Upper lobe of right lung (tissue), 1 donor: ENCODE measurements around the gene RASGEF1C. TPM values are rescaled to one million over a fixed set of nuclear protein-coding genes. Genes with fewer than 3 reads are reported as not detected.

Experiments used
- ATAC-seq: fragments of 200-7000 bp; cut with Tn5 transposase; one replicate; pipeline ENCODE4 v1.9.1; 2020; ENCODE audit warnings: mild to moderate bottlenecking, moderate library complexity
- DNase-seq: peaks from one replicate; pipeline ENCODE4 v3.0.0-alpha.2; 2020
- H3K27ac ChIP-seq: fragments of 200-600 bp; one replicate; pipeline ENCODE4 v1.8.0; 2022
- H3K27me3 ChIP-seq: fragments of 200-600 bp; one replicate; pipeline ENCODE4 v1.8.0; 2022; ENCODE audit warnings: mild to moderate bottlenecking
- H3K36me3 ChIP-seq: fragments of 200-600 bp; one replicate; pipeline ENCODE4 v1.8.0; 2022
- H3K4me1 ChIP-seq: fragments of 200-600 bp; one replicate; pipeline ENCODE4 v1.8.0; 2022
- H3K4me3 ChIP-seq: fragments of 200-600 bp; one replicate; pipeline ENCODE4 v1.8.0; 2022; ENCODE audit warnings: mild to moderate bottlenecking
- H3K9me3 ChIP-seq: fragments of 200-600 bp; one replicate; pipeline ENCODE4 v1.8.0; 2022
- intact Hi-C: fragments of 100-400 bp; cut with DNase I; formaldehyde crosslinking; loops from one replicate; pipeline ENCODE4 v1.11.0; 2022
- total RNA-seq: library from RNA; stranded (reverse); fragmentation: NEBNext Ultra II Directional; extraction: Animal tissue kit (Norgen Biotek cat#: 25700); gene quantifications from one replicate; pipeline ENCODE4 v1.2.1, GENCODE V29; 2021
- TF ChIP-seq, protein P1 (sequence below): fragments of 200-600 bp; IDR thresholded peaks from one replicate; pipeline ENCODE4 v1.8.0; 2022; ENCODE audit warnings: antibody characterized with exemption
- donor health status: DM: no; HTN: yes; CAD: no; lungs with severe emphysema.

Gene RASGEF1C
- total RNA-seq, 1 donor from 2014 or later, result not detected

DNA sequence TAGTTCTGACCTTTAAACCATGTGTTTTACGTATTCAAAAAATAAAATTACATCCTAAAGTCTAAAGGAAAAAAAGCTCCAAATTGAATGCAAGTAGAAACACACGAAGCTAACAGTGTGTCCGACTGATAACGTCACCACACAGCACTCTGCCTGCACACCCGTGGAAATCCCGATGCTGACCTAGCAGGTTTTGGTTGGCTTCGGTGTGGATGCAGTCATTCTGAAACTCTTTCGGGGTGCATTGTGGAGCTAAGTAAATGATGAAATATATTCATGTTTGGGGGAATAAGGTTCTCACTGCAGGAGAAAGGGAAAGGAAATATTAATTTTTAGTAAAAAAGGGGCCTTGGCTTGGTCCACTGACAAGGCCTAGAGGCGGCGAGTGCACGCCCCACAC is 2.0 kb downstream of the RASGEF1C start:
- no peak for ATAC-seq
- H3K36me3 ChIP-seq, result no peaks in the 10 kb centered on the region
- intact Hi-C loops, result no loop called here
- H3K27me3 ChIP-seq, result peaks cover 31% of the 10 kb centered on the region
- TF ChIP-seq, protein P1, sequence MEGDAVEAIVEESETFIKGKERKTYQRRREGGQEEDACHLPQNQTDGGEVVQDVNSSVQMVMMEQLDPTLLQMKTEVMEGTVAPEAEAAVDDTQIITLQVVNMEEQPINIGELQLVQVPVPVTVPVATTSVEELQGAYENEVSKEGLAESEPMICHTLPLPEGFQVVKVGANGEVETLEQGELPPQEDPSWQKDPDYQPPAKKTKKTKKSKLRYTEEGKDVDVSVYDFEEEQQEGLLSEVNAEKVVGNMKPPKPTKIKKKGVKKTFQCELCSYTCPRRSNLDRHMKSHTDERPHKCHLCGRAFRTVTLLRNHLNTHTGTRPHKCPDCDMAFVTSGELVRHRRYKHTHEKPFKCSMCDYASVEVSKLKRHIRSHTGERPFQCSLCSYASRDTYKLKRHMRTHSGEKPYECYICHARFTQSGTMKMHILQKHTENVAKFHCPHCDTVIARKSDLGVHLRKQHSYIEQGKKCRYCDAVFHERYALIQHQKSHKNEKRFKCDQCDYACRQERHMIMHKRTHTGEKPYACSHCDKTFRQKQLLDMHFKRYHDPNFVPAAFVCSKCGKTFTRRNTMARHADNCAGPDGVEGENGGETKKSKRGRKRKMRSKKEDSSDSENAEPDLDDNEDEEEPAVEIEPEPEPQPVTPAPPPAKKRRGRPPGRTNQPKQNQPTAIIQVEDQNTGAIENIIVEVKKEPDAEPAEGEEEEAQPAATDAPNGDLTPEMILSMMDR, result no peak
- no peak overlapping the region for H3K4me3 ChIP-seq
- no peak for DNase-seq
- H3K27ac ChIP-seq, result no peak overlapping the region
- no peaks in the 10 kb centered on the region for H3K4me1 ChIP-seq
- H3K9me3 ChIP-seq, result no peaks in the 10 kb centered on the region

DNA sequence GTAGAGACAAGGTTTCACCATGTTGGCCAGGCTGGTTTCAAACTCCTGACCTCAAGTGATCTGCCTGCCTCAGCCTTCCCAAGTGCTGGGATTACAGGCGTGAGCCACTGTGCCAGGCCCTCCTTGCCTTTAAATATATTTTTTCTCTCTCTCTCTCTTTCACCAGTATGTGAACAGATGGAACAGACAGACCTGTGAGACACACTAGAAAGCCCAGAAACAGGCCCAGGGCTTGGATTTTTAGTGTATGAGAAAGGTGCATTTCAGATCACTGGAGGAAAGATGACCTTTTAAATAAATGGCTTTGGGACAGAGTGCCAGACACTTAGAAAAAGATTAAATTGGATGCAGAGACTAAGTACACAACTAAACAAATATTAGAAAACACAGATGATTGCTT is 3.1 kb downstream of the RASGEF1C start:
- DNase-seq (peak; percentile 7), ATAC-seq (no peak)
- Histone ChIP-seq H3K4me3 (no peak overlapping the region), H3K27ac (no peak overlapping the region), H3K27me3 (peaks cover 27% of the 10 kb centered on the region), H3K9me3 (no peaks in the 10 kb centered on the region), H3K4me1 (no peaks in the 10 kb centered on the region), H3K36me3 (no peaks in the 10 kb centered on the region)
- intact Hi-C loops, result no loop called here
- TF ChIP-seq, protein P1, result no peak

DNA sequence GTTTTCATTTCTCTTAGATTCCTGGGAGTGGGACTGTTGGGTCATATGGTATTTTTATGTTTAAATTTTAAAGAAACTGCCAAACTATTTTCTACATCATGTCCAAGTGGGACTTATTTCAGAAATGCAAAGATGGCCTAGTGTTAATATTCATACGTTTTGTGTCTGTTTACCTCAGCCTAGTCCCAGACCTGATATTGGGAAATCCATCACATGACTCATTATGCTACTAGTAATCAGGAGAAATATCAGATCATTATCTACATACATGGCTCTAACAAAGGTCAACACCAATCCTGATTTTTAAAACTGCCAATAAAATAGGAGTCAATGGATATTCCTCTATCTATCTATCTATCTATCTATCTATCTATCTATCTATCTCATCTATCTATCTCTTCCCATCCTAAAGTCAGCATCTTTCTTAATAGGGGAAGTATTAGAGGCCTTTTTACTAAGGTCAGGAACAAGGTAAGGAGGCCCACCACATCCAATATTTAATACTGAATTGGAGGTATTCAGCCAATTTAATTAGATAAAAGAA is 4.7 kb downstream of the RASGEF1C start:
- DNase-seq (no peak), ATAC-seq (no peak)
- H3K4me3 ChIP-seq, result no peak overlapping the region
- H3K36me3 ChIP-seq, result no peaks in the 10 kb centered on the region
- intact Hi-C loops, result no loop called here
- H3K27me3 ChIP-seq, result peaks cover 27% of the 10 kb centered on the region
- no peak overlapping the region for H3K27ac ChIP-seq
- TF ChIP-seq, protein P1, result no peak
- no peaks in the 10 kb centered on the region for H3K9me3 ChIP-seq
- H3K4me1 ChIP-seq, result no peaks in the 10 kb centered on the region

DNA sequence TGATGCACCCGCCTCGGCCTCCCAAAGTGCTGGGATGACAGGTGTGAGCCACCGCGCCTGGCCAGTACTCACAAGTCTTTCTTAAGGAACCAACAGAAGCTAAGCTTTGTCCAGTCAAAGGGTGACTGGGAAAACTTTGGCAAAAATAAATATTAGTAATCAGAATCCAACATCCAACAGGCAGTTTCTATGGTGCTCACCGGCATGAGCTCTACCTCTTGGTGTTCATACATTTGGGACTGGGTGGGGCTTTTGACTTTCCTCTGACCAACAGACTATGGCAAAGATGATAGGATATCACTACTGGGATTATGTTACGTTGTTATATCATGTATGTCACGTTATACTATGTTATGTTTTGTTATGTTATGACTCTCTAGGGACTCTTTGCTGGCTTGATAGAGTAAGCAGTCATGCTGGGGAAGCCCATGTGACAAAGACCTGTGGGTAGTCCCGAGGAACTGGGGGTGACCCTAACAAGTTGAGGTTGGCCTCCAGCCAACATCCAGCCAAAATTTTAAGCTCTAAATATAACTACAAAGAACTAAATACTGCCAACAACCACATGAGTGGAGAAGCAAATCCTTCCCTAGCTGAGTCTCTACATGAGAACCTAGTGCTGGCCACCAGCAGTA is 6.0 kb downstream of the RASGEF1C start:
- DNase-seq (peak; percentile 28), ATAC-seq (no peak)
- Histone ChIP-seq H3K36me3 (no peaks in the 10 kb centered on the region), H3K27ac (no peak overlapping the region), H3K27me3 (peaks cover 23% of the 10 kb centered on the region), H3K9me3 (no peaks in the 10 kb centered on the region), H3K4me1 (no peaks in the 10 kb centered on the region), H3K4me3 (no peak overlapping the region)
- TF ChIP-seq, protein P1, result no peak
- intact Hi-C loops, result no loop called here

DNA sequence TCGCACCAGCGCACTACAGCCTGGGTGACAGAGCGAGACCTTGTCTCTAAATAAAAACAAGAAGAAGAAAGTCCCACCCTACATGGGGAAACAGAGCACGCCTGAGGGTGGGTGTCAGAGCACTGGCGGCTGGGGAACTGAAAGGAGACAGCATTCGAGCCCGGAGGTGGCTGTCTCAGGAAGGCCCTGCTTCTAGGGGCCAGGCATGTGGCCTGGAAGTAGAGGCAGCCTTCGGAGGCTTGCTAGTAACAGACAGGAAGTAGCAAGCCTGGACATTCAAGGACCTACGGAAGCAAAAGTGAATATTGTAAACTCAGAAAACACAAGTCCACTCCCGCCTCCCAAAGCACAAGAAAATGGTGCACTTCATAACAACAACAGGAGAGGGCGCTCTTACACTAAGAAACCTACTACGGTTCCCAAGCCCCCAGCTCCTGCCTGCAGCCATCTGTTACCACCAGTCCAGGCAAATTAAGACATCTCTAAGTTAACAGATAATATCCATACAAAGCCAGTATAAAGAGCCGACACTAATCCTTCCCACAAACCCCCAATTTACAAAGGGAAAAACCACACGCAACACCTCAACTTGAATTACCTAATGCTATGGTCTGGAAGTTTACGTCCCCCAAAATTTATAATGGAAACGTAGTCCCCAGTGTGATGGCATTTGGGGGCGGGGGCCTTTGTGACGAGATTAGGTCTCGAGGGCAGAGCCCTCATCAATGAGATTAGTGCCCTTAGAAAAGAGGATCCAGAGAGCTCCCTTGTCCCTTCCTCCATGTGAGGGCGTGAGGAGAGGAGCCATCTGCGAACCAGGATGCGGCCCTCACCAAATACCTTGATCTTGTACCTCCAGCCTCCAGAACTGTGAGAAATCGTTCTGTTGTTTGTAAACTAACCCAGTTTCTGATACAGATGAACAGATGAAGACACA is 7.7 kb downstream of the RASGEF1C start:
- peak; percentile 31 for DNase-seq
- H3K4me1 ChIP-seq, result no peaks in the 10 kb centered on the region
- H3K27me3 ChIP-seq, result peaks cover 11% of the 10 kb centered on the region
- TF ChIP-seq, protein P1, result peak; percentile 32
- H3K4me3 ChIP-seq, result no peak overlapping the region
- peak; percentile 33 for ATAC-seq
- intact Hi-C loops, result no loop called here
- H3K36me3 ChIP-seq, result no peaks in the 10 kb centered on the region
- no peaks in the 10 kb centered on the region for H3K9me3 ChIP-seq
- H3K27ac ChIP-seq, result no peak overlapping the region
